ENCODE data around the gene TCF7L2.

The TCF7L2 gene

DNA sequence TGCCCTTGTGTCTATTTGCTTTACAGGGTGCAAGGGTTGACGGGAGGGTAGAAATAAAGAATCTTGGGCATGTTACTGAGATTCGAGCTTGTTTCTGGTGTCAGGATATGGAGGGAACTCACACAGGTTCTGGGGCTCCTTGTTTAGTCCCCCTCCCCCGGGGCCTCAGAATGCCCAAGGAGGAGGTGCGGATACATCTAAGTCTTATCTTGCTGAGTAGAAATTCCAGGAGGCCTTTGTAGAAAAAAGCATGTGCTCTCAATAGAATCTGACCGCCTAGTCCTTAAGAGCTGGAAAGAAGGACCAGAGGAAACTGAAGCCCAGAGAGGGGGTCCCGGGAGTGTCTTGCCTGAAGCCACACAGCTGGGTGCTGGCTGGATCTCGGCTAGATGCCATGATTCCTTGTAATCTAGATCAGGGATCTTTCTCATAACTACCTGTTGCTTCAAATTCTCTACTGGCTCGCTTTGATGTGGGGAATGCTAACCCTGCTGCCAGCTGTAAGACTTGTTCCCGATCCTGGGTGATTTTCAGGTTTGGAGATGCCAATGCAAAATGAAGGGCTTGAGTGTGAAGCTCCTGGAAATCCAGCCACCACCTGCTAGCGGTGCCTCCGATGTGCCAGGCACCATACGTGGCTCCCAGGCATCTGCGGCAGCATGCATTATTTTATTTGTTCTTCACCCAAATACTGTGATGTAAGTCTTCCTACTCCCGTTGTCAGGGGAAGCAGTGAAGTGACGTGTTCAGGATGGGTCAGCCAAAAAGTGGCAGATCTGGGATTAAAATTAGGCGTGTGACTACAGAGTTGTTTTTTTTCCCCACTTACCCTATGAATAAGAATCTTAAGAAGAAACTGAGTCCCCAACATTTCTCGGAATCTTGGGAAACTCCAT, 226.0 kb downstream of the TCF7L2 start:
- no peak for DNase-seq (ENCODE audit: low spot score)
- no peaks in the 10 kb centered on the region for H3K4me1 Mint-ChIP-seq (ENCODE audit: low read depth)
- H3K4me3 Mint-ChIP-seq: no peak overlapping the region
- H3K36me3 Mint-ChIP-seq (ENCODE audit: low read depth): no peaks in the 10 kb centered on the region
- peaks cover 2% of the 10 kb centered on the region for H3K27me3 Mint-ChIP-seq (ENCODE audit: low read depth)
- H3K9me3 Mint-ChIP-seq: no peaks in the 10 kb centered on the region
- H3K27ac Mint-ChIP-seq: no peak overlapping the region

DNA sequence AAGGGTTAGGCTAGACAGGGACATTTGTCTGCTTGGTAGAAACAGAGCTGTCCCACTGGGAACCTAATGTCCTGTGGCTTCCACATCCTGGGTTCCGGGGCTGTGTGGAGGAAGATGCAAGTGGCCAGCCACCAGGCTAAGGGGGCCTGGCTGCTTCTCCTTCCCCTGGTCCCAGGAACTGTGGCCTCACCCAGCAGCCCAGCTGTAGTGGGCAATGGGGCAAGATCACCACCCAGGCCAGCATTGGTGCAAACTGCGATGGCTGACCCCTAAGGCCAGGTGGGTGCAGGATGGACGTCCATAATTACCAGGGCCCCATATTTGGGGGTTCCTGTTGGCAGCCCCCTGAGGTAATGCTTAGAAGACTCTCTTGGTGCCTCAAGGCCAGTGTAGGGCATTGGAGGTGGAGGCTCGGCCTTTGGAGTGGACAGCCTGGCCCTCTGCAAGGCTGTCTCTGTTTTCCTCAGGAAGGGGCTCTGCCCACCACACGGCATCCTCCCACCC, 226.7 kb downstream of the TCF7L2 start:
- Mint-ChIP-seq H3K27ac (no peak overlapping the region), H3K27me3 (ENCODE audit: low read depth) (peaks cover 2% of the 10 kb centered on the region), H3K9me3 (no peaks in the 10 kb centered on the region), H3K4me3 (no peak overlapping the region), H3K36me3 (ENCODE audit: low read depth) (no peaks in the 10 kb centered on the region), H3K4me1 (ENCODE audit: low read depth) (no peaks in the 10 kb centered on the region)
- no peak for DNase-seq (ENCODE audit: low spot score)

DNA sequence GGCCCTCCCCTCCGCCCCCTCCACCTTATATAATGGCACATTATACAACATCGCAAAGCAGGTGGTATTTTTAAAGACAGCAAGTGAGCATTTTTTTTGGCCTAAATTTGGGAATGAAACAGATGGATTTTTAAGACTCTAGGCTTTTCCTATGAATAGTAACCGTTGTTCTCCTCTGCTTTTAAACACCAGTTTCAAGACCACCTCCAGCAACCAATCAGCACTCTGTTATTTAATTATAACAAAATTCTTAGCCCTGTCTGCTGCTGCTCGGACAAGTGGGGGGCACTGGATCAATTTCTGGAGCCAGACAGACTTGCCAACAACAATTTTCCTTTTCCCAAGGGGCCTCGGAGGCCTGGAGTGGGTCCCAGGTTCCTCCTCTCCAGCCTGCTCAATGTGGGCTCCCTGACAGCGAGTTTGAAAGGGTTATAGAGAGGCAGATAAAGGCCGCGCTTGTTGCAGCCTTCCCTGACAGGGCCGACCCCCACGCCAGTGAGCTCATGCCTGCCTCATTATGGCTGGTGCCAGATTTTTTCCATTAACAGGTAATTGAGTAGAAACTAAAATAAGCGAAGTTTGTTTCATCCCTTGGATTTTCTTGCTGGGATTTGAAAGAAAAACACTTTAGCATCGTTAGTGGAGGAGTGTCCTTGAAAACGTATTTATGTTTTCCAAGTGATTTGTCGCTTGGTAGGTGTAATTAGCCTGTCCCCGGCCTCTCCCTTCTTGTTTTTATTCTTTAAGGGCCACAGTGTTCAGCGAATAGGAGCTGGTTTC, 227.3 kb downstream of the TCF7L2 start:
- DNase-seq (ENCODE audit: low spot score): no peak
- no peak overlapping the region for H3K27ac Mint-ChIP-seq
- H3K4me1 Mint-ChIP-seq (ENCODE audit: low read depth): no peaks in the 10 kb centered on the region
- H3K9me3 Mint-ChIP-seq: no peaks in the 10 kb centered on the region
- H3K27me3 Mint-ChIP-seq (ENCODE audit: low read depth): peaks cover 2% of the 10 kb centered on the region
- no peak overlapping the region for H3K4me3 Mint-ChIP-seq
- H3K36me3 Mint-ChIP-seq (ENCODE audit: low read depth): no peaks in the 10 kb centered on the region

DNA sequence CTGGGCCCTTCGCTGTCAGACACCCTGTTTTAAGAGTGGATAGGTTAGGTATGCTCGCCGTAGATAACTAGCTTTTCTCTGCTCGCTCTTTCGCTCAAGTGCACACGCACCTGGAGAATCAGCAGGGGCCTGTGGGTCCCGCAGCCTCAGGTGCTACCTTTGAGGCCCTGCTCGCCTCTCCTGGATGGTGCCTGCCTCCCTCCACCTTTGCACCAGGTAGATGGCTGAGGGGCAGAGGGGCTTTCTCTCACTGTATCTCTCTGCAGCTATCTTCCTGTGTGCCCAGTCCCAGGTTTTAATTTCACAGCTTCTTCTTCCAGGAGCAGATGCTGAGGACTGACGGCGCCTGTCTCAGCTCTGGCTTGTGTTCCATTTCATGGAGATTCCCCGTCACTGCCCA, 227.9 kb downstream of the TCF7L2 start:
- no peaks in the 10 kb centered on the region for H3K36me3 Mint-ChIP-seq (ENCODE audit: low read depth)
- H3K4me1 Mint-ChIP-seq (ENCODE audit: low read depth): no peaks in the 10 kb centered on the region
- H3K27me3 Mint-ChIP-seq (ENCODE audit: low read depth): peaks cover under 1% of the 10 kb centered on the region
- H3K9me3 Mint-ChIP-seq: no peaks in the 10 kb centered on the region
- no peak overlapping the region for H3K27ac Mint-ChIP-seq
- no peak overlapping the region for H3K4me3 Mint-ChIP-seq
- DNase-seq (ENCODE audit: low spot score): no peak

DNA sequence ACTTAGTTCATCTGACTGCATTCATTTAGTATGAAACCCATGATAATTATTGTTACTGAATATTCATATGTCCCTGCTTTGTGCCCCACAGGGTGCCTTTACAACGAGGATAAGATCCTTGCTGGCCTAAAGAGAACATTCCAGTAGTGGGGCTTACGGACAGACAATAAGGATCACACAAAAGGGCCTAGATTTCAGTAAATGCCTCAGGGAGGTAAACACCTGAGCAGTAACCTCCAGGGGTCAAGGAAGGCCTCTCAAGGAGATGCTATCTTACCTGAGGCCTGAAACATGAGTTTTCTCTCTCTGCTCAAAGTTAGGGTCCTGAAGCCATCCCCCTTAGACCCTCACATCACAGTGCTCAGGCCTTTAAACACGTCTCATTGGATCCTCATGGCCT, 228.7 kb downstream of the TCF7L2 start:
- no peaks in the 10 kb centered on the region for H3K36me3 Mint-ChIP-seq (ENCODE audit: low read depth)
- DNase-seq (ENCODE audit: low spot score): no peak
- H3K27ac Mint-ChIP-seq: no peak overlapping the region
- H3K9me3 Mint-ChIP-seq: no peaks in the 10 kb centered on the region
- no peak overlapping the region for H3K4me3 Mint-ChIP-seq
- H3K4me1 Mint-ChIP-seq (ENCODE audit: low read depth): no peaks in the 10 kb centered on the region
- H3K27me3 Mint-ChIP-seq (ENCODE audit: low read depth): no peaks in the 10 kb centered on the region

DNA sequence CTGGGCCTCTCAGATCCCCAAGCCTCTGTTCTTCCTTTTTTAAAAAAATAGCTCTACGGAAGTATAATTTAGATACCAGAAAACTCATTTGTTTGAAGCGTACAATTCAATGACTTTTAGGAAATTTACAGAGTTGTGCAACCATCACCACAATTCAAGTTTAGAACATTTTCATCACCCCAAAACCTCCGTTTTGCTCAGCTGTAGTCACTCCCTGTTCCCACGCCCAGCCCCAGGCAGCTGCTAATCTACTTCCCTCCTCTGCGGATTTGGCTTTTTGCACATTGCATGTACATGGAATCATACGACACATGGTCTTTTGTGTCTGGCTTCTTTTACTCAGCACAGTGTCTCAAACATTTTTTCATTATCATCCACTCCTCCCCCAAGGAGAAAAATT, 229.2 kb downstream of the TCF7L2 start:
- no peaks in the 10 kb centered on the region for H3K36me3 Mint-ChIP-seq (ENCODE audit: low read depth)
- H3K27ac Mint-ChIP-seq: no peak overlapping the region
- no peak for DNase-seq (ENCODE audit: low spot score)
- no peaks in the 10 kb centered on the region for H3K27me3 Mint-ChIP-seq (ENCODE audit: low read depth)
- H3K4me3 Mint-ChIP-seq: no peak overlapping the region
- H3K9me3 Mint-ChIP-seq: no peaks in the 10 kb centered on the region
- H3K4me1 Mint-ChIP-seq (ENCODE audit: low read depth): no peaks in the 10 kb centered on the region

DNA sequence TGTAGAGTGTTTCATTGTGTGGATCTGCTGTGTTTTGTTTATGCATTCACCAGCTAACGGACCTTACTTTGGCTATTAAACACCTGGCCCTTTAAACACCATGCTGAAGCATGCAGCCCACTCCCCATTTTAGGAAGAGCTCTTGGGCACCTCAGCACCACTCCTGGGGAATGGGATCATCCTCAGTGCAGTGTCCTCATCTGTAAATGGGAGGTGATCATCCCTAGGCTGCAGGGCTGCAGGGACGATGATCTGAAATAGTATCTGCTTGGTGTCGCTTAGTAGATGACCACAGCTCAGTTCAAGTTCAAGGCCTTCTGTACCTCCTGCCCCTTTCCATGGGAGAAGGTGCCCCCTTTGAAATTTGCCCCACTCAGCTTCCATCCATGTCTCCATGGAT, 229.9 kb downstream of the TCF7L2 start:
- H3K4me3 Mint-ChIP-seq: no peak overlapping the region
- no peaks in the 10 kb centered on the region for H3K4me1 Mint-ChIP-seq (ENCODE audit: low read depth)
- H3K36me3 Mint-ChIP-seq (ENCODE audit: low read depth): no peaks in the 10 kb centered on the region
- no peak for DNase-seq (ENCODE audit: low spot score)
- H3K27me3 Mint-ChIP-seq (ENCODE audit: low read depth): no peaks in the 10 kb centered on the region
- no peaks in the 10 kb centered on the region for H3K9me3 Mint-ChIP-seq
- H3K27ac Mint-ChIP-seq: no peak overlapping the region

DNA sequence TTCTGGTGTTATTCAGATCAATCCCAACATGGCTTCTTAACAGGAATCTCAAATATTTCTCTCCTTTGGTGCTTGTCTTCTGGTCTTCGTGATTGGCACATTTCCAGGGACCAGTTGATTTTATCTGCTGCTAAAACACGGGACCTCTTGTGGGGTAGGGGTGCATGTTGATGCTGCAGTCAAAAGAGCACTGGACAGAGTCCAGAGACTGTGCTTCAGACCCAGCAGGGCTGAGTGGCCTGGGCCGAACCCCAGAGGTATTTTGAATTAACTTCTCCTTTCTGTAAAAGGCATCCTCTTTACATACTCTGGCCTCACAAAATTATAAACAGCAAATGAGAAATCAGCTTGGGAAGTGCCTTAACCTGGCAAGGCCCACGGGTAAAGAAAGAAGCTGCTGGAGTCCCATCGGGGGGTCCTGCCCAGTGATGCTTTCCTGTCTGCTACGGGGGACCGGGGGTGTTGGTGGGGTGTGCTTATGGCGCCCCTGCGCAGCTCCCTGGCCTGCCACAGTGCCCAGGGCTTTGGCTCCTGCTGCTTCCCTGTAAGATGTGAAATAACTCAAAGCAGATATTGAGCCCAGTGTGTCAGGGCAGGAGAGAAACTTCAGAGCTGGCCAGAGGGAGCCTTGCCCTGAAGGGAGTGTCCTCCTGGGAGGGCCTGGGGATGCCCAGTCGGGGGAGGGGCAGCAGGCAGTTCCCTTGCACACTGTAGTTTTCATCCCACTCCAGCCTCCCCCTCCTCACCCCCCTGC, 230.5 kb downstream of the TCF7L2 start:
- DNase-seq (ENCODE audit: low spot score): no peak
- H3K27me3 Mint-ChIP-seq (ENCODE audit: low read depth): no peaks in the 10 kb centered on the region
- no peak overlapping the region for H3K4me3 Mint-ChIP-seq
- H3K9me3 Mint-ChIP-seq: no peaks in the 10 kb centered on the region
- H3K27ac Mint-ChIP-seq: no peak overlapping the region
- no peaks in the 10 kb centered on the region for H3K36me3 Mint-ChIP-seq (ENCODE audit: low read depth)
- no peaks in the 10 kb centered on the region for H3K4me1 Mint-ChIP-seq (ENCODE audit: low read depth)

DNA sequence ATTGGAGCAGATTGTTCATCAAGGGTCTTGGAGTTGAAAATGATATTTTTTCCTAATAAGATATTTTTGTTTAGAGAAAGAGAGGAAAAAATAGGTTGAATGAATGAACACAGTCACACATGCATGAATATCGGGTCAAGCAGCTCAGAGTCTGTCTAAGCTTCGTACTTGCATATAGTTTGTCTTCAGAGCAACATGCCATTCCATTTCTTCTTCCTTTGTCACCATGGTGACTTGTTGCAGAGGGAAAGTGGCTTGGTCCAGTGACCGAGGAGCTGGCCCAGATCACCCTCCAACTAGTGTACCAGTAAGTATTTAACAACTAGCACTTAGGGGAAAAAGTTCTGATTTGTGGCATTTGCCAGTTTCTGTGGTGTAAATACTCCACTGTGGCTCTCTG, 232.1 kb downstream of the TCF7L2 start:
- Mint-ChIP-seq H3K4me1 (ENCODE audit: low read depth) (no peaks in the 10 kb centered on the region), H3K27ac (no peak overlapping the region), H3K4me3 (no peak overlapping the region), H3K36me3 (ENCODE audit: low read depth) (no peaks in the 10 kb centered on the region), H3K9me3 (no peaks in the 10 kb centered on the region), H3K27me3 (ENCODE audit: low read depth) (no peaks in the 10 kb centered on the region)
- DNase-seq (ENCODE audit: low spot score): no peak

DNA sequence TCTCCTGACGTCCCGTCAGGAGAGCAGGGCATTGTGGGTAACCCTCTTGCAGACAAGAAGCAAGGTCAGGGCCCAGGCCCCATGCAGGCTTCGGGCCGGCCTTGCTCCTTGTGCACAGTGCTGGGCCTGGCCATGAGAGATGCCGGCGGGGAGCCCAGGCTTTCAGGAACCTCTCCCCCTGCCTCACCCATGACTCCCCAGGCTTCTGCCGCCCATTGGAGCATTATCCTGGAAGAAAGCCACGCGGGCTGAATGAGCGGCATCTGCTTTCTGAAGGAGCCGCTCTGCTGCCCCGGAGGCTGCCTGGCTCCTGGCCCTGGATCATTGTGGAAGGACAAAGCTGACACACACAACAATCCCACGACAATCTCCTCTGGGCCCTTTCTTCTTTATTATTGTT, 233.5 kb downstream of the TCF7L2 start:
- no peak overlapping the region for H3K4me3 Mint-ChIP-seq
- DNase-seq (ENCODE audit: low spot score): no peak
- no peaks in the 10 kb centered on the region for H3K9me3 Mint-ChIP-seq
- no peaks in the 10 kb centered on the region for H3K36me3 Mint-ChIP-seq (ENCODE audit: low read depth)
- H3K27ac Mint-ChIP-seq: no peak overlapping the region
- H3K27me3 Mint-ChIP-seq (ENCODE audit: low read depth): no peaks in the 10 kb centered on the region
- H3K4me1 Mint-ChIP-seq (ENCODE audit: low read depth): no peaks in the 10 kb centered on the region

DNA sequence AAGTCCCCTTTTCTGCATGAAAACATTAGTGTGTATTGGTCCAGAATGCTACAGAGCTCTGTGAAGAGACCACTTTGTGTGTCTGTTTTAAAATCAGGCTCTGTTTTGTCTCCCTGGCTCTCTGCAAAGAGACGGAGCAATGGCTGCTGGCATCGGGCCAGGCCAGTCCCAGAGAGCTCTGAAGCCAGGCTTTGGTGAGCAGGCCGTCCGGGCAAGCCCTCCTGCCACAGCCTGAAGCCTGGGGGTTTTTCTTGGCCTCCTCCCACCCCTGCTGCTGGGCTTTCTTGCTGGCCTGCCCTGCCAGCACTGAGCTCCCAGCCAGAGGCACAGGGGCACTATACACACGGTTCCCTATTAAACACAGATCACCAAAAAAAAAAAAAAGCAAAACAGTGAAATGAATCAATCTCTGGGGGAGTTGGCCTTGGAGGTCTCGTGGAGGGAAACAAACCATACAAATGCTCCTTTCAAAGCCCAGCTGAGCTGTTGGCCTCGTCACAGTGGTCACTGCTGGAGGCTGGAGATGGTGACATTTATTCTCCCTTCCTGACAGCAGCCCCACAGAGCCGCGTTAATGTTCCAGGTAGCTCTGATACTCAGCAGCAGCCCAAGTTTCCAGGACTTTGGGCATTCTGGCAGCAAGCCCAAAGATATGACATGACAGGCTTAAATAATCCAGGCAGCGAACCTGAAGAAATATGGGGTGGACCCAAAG, 237.2 kb downstream of the TCF7L2 start:
- no peaks in the 10 kb centered on the region for H3K36me3 Mint-ChIP-seq (ENCODE audit: low read depth)
- H3K4me3 Mint-ChIP-seq: no peak overlapping the region
- H3K9me3 Mint-ChIP-seq: no peaks in the 10 kb centered on the region
- no peak overlapping the region for H3K27ac Mint-ChIP-seq
- H3K27me3 Mint-ChIP-seq (ENCODE audit: low read depth): peaks cover 2% of the 10 kb centered on the region
- DNase-seq (ENCODE audit: low spot score): no peak
- no peaks in the 10 kb centered on the region for H3K4me1 Mint-ChIP-seq (ENCODE audit: low read depth)

DNA sequence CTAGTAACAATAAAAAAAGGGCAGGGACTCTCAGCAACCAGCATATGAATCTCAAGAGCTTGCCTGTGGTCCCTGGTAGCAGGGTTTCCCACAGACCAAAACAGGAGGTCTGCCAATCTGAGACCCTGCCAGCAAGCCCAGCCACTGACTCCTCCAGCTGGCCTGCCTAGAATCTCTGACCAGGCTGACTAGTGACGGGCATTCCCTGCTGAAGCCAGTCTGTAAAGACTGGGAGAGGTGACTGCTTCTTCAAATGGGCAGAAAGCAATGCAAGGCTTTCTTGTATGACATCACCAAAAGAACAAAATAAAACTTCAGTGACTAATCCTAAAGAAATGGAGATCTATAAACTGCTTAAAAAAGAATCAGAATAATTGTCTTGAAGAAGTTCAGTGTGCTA, 249.4 kb downstream of the TCF7L2 start:
- H3K36me3 Mint-ChIP-seq (ENCODE audit: low read depth): no peaks in the 10 kb centered on the region
- no peak for DNase-seq (ENCODE audit: low spot score)
- H3K4me1 Mint-ChIP-seq (ENCODE audit: low read depth): no peaks in the 10 kb centered on the region
- no peak overlapping the region for H3K27ac Mint-ChIP-seq
- peaks cover 3% of the 10 kb centered on the region for H3K9me3 Mint-ChIP-seq
- no peak overlapping the region for H3K4me3 Mint-ChIP-seq
- H3K27me3 Mint-ChIP-seq (ENCODE audit: low read depth): peaks cover 3% of the 10 kb centered on the region

DNA sequence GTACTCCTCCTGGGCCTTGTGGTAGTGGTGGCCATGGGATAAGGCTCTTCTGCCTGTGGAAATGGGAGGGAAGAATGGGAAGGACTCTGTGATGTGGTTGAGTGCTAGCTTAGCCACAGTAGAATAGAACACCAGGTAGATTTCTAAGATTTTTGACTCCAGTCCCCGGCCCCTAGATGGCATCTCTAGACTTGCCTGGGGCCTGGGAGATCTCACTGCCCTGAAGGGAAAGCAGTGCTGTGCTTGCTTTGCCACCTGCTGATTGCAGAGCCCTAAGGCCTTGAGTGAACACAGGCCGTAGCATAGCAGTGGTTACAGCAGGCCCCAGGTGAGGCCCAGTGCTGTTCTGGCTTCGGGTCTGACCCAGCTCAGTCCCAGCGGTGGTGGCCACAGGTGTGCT, 252.0 kb downstream of the TCF7L2 start:
- Mint-ChIP-seq H3K4me3 (no peak overlapping the region), H3K27ac (no peak overlapping the region), H3K27me3 (ENCODE audit: low read depth) (peaks cover 1% of the 10 kb centered on the region), H3K4me1 (ENCODE audit: low read depth) (no peaks in the 10 kb centered on the region), H3K9me3 (peaks cover 8% of the 10 kb centered on the region), H3K36me3 (ENCODE audit: low read depth) (no peaks in the 10 kb centered on the region)
- no peak for DNase-seq (ENCODE audit: low spot score)

Data from T-helper 2 cell treated with Interferon-gamma antibody and Interleukin-4, amounts not matched to agents 5 μg/mL and 100 μg/mL, for 36 hours (primary cell).